AG08395 (cell line): Measurements from ENCODE around the gene SLC25A48.

Experiments
- DNase-seq: peaks from one replicate; pipeline ENCODE4 v3.0.0; 2012; ENCODE audit warnings: mixed read lengths, low spot score

Gene SLC25A48

DNA sequence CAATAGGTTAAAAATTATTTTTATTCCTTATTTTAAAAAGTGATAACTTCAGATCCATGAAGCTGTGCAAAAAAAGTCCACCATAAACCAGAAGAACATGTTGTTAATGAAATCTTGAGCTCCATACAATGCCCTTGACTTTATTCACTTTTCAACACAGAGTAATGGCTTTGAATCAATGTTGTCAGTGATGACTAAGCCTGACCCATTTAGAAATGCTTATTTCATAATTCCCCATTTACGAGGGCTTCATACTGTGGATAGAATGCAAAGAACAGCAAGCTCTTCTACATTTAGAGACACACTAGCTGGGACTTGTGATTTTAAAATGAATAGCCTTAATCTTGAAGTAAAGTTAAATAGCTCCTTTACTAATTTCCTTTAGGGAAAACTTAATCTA, 86.9 kb downstream of the SLC25A48 start:
- peak; percentile 18 for DNase-seq

DNA sequence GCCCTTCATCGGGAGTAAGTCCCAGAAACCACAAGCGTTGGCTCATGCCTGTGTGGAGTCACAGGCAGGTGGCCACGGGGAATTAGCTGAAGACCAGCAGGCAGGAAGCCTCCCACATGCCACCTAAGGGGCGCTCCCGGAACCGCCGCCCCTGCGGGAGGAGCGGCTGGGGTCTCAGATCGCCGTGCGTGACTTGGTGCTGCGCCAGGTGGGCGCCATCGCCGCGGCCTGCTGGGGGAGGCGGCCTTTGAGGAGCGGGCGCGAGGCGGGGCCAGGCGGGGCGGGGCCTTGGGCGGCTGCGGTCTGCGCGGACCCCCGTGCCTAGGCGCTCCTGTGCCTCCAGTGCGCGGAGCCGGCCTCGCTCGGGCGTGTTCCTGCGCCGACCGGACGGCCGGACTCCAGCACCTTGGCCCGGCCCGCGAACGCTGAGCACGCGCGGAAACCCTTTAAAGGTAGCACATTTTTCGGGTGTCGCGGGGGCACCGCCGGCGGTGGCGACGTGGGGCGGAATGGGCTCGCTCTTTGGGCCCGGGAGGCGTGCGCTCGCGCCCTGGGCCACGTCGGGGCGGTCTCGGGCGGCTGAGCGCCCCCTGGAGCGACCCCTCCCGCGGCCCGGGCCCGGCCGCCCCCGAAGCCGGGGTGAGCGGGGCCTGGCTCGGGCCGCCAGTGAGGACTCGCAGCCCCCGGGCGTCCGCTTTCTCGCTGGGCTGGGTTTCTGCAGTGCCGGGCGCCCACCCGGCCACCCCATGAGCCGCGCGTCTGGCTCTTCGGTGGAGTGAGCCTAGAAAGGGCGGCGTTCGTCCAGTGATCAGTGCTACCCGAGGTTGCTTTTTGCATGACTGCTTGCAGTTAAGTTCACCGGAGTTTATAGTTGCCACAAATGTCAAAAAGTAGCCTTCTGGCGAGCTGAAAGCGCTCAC, 95.8 kb downstream of the SLC25A48 start:
- DNase-seq: no peak

DNA sequence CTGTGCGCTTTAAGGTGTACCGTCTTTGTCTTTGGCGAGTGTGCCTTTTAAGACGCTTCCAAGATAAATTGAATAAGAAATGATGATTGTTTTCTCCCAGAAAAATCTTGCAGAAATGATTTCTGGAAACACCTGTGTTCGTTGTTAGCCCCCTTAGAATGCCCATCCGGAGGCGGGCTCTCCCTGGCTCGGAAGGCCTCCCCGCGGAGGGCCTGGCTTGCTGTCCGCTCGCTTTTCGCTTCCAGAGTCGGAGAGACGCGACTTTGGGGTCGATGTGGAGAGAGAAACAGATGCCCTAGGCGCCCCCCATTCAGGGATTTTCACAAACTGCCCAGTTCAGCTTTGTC, 96.5 kb downstream of the SLC25A48 start:
- no peak for DNase-seq

DNA sequence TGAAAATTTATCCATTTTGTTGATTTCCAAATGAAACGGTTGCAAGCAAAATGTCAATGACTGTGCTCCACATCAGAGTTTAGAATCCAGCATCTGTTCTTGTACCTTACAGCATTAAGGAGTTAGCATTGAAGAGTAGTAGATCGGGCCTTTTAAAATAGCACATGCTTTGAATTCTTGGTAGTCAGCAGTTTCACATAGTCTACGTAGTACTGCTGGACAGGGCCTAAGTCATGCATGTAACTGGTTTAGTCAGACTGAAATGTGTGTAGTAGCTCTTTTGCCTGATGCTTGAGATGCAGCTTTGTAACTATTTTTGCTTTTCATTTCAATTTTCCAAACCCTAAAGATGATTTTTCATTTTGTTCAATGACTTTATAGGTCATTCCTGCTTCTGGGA, 100.5 kb downstream of the SLC25A48 start:
- DNase-seq: peak; percentile 10

DNA sequence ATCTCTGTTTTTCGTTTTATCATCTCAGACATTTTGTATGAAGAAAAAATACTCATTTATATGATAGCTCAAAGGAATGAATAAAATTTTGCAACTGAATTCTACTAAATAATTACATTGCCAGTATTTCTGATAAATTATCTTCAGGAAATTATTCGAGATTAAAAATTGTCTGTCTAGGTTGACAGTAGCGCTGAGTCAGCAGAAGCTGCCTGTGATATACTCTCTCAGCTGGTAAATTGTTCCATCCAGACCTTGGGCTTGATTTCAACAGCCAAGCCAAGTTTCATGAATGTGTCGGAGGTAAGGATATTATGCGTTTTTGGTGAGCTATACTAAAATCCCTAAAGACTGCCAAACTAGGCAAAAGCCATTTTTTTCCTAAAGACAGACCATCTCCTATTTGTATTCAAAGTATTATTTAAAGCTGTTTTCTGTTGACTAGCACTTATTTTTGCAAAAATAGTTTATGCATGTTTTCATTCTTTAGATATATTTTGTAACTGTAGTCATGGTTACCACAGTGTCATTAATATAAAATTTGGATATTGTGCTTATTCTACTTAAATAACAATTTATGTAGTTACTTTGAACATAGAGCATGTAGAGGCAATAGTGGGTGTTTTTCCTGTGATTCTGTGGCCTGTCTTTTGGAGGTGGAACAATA, 102.9 kb downstream of the SLC25A48 start:
- no peak for DNase-seq
